B cell (primary cell): ENCODE data around the gene FBXW9.

Source experiments
- EZH2 ChIP-seq: IDR thresholded peaks from 2 replicates; pipeline ENCODE4 v1.6.1; 2012; ENCODE audit warnings: borderline replicate concordance, low read depth, mild to moderate bottlenecking, moderate library complexity, low read length; ENCODE audit not compliant: insufficient read depth, poor library complexity, severe bottlenecking
- TF ChIP-seq, protein P1 (sequence below): fragments of 200-600 bp; IDR thresholded peaks from one replicate; pipeline ENCODE4 v1.8.0; 2022; ENCODE audit warnings: antibody characterized with exemption, mild to moderate bottlenecking

- TF ChIP-seq, protein P1, sequence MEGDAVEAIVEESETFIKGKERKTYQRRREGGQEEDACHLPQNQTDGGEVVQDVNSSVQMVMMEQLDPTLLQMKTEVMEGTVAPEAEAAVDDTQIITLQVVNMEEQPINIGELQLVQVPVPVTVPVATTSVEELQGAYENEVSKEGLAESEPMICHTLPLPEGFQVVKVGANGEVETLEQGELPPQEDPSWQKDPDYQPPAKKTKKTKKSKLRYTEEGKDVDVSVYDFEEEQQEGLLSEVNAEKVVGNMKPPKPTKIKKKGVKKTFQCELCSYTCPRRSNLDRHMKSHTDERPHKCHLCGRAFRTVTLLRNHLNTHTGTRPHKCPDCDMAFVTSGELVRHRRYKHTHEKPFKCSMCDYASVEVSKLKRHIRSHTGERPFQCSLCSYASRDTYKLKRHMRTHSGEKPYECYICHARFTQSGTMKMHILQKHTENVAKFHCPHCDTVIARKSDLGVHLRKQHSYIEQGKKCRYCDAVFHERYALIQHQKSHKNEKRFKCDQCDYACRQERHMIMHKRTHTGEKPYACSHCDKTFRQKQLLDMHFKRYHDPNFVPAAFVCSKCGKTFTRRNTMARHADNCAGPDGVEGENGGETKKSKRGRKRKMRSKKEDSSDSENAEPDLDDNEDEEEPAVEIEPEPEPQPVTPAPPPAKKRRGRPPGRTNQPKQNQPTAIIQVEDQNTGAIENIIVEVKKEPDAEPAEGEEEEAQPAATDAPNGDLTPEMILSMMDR, result no peak
- TF ChIP-seq EZH2, result no peak
Measured at GRCh38 chr19:12647490-12648071, 48.9 kb downstream of the FBXW9 start.
